WTC11 (cell line): ENCODE results near the gene WSB1.

Experiments used
- ATF3 ChIP-seq: sonication (generic); formaldehyde crosslinking; conservative IDR thresholded peaks from 2 replicates; pipeline ENCODE4 v1.8.1; 2022; ENCODE audit warnings: mild to moderate bottlenecking, missing genetic modification reagents
- CBFB ChIP-seq: sonication (generic); formaldehyde crosslinking; IDR thresholded peaks from 2 replicates; pipeline ENCODE4 v1.8.1; 2022; ENCODE audit warnings: mild to moderate bottlenecking, low read depth, missing genetic modification reagents
- CTCF ChIP-seq: fragments of 200-600 bp; IDR thresholded peaks from 2 replicates; pipeline ENCODE4 v1.8.0; 2022; ENCODE audit warnings: antibody characterized with exemption
- ELF4 ChIP-seq: sonication (generic); formaldehyde crosslinking; IDR thresholded peaks from 2 replicates; pipeline ENCODE4 v1.8.1; 2022; ENCODE audit warnings: low read depth, mild to moderate bottlenecking, moderate library complexity, missing genetic modification reagents
- FOXJ3 ChIP-seq: sonication (generic); formaldehyde crosslinking; IDR thresholded peaks from 2 replicates; pipeline ENCODE4 v1.9.0; 2021; ENCODE audit warnings: missing genetic modification reagents, mild to moderate bottlenecking, borderline replicate concordance
- GABPB1 ChIP-seq: sonication (generic); formaldehyde crosslinking; IDR thresholded peaks from 2 replicates; pipeline ENCODE4 v1.8.1; 2023; ENCODE audit warnings: mild to moderate bottlenecking, missing genetic modification reagents
- HMGA2 ChIP-seq: fragments of 250-450 bp; sonication (Bioruptor Pico); IDR thresholded peaks from 2 replicates; pipeline ENCODE4 v1.4.0; 2021; ENCODE audit warnings: mild to moderate bottlenecking, moderate library complexity
- IRF2 ChIP-seq: sonication (generic); formaldehyde crosslinking; IDR thresholded peaks from 2 replicates; pipeline ENCODE4 v1.8.0; 2022; ENCODE audit warnings: low read depth, missing genetic modification reagents, borderline replicate concordance
- MXD4 ChIP-seq: fragments of 250-450 bp; sonication (Bioruptor Pico); IDR thresholded peaks from 2 replicates; pipeline ENCODE4 v1.8.0; 2021; ENCODE audit warnings: mild to moderate bottlenecking, moderate library complexity, borderline replicate concordance
- NR2C2 ChIP-seq: sonication (generic); formaldehyde crosslinking; IDR thresholded peaks from 2 replicates; pipeline ENCODE4 v1.8.0; 2022; ENCODE audit warnings: mild to moderate bottlenecking, missing genetic modification reagents
- TCF7 ChIP-seq: sonication (generic); formaldehyde crosslinking; IDR thresholded peaks from 2 replicates; pipeline ENCODE4 v1.8.0; 2022; ENCODE audit warnings: mild to moderate bottlenecking, low read depth, missing genetic modification reagents, moderate library complexity
- TEAD1 ChIP-seq: sonication (generic); formaldehyde crosslinking; IDR thresholded peaks from 2 replicates; pipeline ENCODE4 v1.8.0; 2022; ENCODE audit warnings: mild to moderate bottlenecking, missing genetic modification reagents
- TF ChIP-seq, protein P1 (sequence below): sonication (generic); formaldehyde crosslinking; IDR thresholded peaks from 2 replicates; pipeline ENCODE4 v1.8.1; 2022; ENCODE audit warnings: mild to moderate bottlenecking, missing genetic modification reagents, moderate library complexity, borderline replicate concordance
- TF ChIP-seq, protein P2 (sequence below): sonication (generic); formaldehyde crosslinking; IDR thresholded peaks from 2 replicates; pipeline ENCODE4 v1.8.0; 2022; ENCODE audit warnings: mild to moderate bottlenecking, missing genetic modification reagents

GRCh38 chr17:27354491-27355081 is 60.7 kb downstream of the WSB1 start:
- TF ChIP-seq TEAD1 (CRISPR knock-in tag): no peak
- no peak for TF ChIP-seq NR2C2 (CRISPR knock-in tag)
- TF ChIP-seq GABPB1: no peak
- TF ChIP-seq, protein P1, sequence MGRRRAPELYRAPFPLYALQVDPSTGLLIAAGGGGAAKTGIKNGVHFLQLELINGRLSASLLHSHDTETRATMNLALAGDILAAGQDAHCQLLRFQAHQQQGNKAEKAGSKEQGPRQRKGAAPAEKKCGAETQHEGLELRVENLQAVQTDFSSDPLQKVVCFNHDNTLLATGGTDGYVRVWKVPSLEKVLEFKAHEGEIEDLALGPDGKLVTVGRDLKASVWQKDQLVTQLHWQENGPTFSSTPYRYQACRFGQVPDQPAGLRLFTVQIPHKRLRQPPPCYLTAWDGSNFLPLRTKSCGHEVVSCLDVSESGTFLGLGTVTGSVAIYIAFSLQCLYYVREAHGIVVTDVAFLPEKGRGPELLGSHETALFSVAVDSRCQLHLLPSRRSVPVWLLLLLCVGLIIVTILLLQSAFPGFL: no peak
- TF ChIP-seq CTCF: no peak
- no peak for TF ChIP-seq IRF2
- no peak for TF ChIP-seq HMGA2
- no peak for TF ChIP-seq ATF3 (CRISPR knock-in tag)
- no peak for TF ChIP-seq CBFB (CRISPR knock-in tag)
- TF ChIP-seq FOXJ3 (CRISPR knock-in tag): no peak
- no peak for TF ChIP-seq ELF4 (CRISPR knock-in tag)
- TF ChIP-seq, protein P2, sequence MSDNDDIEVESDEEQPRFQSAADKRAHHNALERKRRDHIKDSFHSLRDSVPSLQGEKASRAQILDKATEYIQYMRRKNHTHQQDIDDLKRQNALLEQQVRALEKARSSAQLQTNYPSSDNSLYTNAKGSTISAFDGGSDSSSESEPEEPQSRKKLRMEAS (CRISPR knock-in tag): 0 out of 2 replicates have a peak, but pooled peaks have one; percentile 14
- TF ChIP-seq TCF7 (CRISPR knock-in tag): no peak
- TF ChIP-seq MXD4 (CRISPR knock-in tag): no peak
